Body of pancreas (tissue), 4 donors: Measurements from ENCODE around the gene TMEM151A. TPM values are rescaled to one million over a fixed set of nuclear protein-coding genes. Genes with fewer than 3 reads are reported as not detected.
A peak's percentile ranks its signal among the peaks of the same experiment; 100 is the strongest.

ENCODE experiments used
- ATAC-seq: fragments of 150-250 bp; one replicate; pipeline ENCODE4 v1.9.1; 2016
- DNase-seq, 4 donors: peaks; one replicate each; pipeline ENCODE4 v3.0.0-alpha.2; 2019
- H3K27ac ChIP-seq, 4 donors: fragments of 200-600 bp; sonication (generic); 1 replicate in 3 of 4; 2 replicates in 1 of 4; pipeline versions ENCODE4 v1.5.1 to v1.6.1; 2016 to 2019; ENCODE audit warnings: mild to moderate bottlenecking in 1 of 4, mixed read lengths in 1 of 4, moderate library complexity in 1 of 4
- H3K27me3 ChIP-seq, 2 donors: fragments of 200-600 bp; sonication (generic); one replicate each; pipeline ENCODE4 v1.6.0; 2016; ENCODE audit warnings: mild to moderate bottlenecking in 1 of 2
- H3K36me3 ChIP-seq, 2 donors: fragments of 200-600 bp; sonication (generic); replicated peaks in 1 of 2; 2 replicates each; pipeline ENCODE4 v1.5.1; 2016; ENCODE audit warnings: low read depth in 2 of 2; ENCODE audit not compliant: insufficient read depth in 1 of 2
- H3K4me1 ChIP-seq: fragments of 200-600 bp; sonication (generic); one replicate; pipeline ENCODE4 v1.6.0; 2016
- H3K4me3 ChIP-seq, 2 donors: fragments of 200-600 bp; sonication (generic); 1 replicate in 1 of 2; 2 replicates in 1 of 2; pipeline ENCODE4 v1.5.1; 2016 to 2019
- H3K9me3 ChIP-seq, 3 donors: fragments of 200-600 bp; sonication (generic); 1 replicate in 2 of 3; 2 replicates in 1 of 3; pipeline ENCODE4 v1.5.1; 2016
- POLR2A ChIP-seq, 3 donors: fragments of 450-650 bp; IDR thresholded peaks; one replicate each; pipeline ENCODE4 v1.6.1; 2016; ENCODE audit warnings: antibody characterized with exemption in 3 of 3, mild to moderate bottlenecking in 2 of 3
- WGBS, 2 donors: methylation state at CpG; one replicate each; pipeline ENCODE4 v1.1.5; 2017; 5-methylcytosine and 5-hydroxymethylcytosine counted together
- intact Hi-C: fragments of 100-400 bp; cut with DNase I; formaldehyde crosslinking; loops from one replicate; pipeline ENCODE4 v1.15.1; 2023
- total RNA-seq, 2 donors: library from RNA; depleted of rRNA; stranded (reverse); fragments of >200 nt; gene quantifications; one replicate each; pipeline ENCODE4 v1.1.0, GENCODE V29; 2016
- TF ChIP-seq, protein P1 (sequence below), 7 experiments: fragments of 450-650 bp in 4 of 7; fragments of 200-600 bp in 3 of 7; sonication (generic) in 3 of 7; IDR thresholded peaks; one replicate each; pipeline ENCODE4 v1.5.1; 2016 to 2019; ENCODE audit warnings: antibody characterized with exemption in 7 of 7

TMEM151A gene
- total RNA-seq, 2 donors from 2014 or later, result 1.6 to 2.1 TPM

DNA sequence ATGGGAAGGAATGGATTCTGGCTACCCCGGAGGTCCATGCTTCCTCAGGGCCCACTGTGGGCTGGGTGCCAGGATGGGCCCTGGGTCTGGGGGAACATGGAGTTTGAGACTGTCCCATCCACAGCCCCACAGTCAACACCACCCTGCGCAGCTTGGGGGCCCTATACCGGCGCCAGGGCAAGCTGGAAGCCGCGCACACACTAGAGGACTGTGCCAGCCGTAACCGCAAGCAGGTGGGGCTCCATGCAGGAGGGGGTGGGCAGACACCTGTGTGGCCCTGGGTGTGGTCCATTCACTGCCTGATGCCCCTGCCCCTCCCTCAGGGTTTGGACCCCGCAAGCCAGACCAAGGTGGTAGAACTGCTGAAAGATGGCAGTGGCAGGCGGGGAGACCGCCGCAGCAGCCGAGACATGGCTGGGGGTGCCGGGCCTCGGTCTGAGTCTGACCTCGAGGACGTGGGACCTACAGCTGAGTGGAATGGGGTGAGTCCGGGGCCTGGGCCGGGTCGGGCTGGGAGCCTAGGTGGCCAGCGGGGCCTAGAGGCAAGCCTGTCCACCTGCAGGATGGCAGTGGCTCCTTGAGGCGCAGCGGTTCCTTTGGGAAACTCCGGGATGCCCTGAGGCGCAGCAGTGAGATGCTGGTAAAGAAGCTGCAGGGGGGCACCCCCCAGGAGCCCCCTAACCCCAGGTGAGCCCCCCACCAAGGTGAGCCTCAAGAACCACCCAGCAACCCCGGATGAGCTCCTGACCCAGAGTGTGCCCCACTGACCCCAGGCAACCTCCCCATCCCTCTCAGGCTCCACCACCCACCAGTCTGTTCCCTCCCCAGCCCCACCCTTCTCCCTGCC, 25.9 kb upstream of the TMEM151A start:
- no peak for ATAC-seq
- intact Hi-C loops, result no loop called here
- 92 to 100% methylated on average over 4 to 26 of the region's 26 CpGs for WGBS, 2 donors
- no peaks in the 10 kb centered on the region for H3K9me3 ChIP-seq
- H3K36me3 ChIP-seq, result peaks cover 0 to 7% of the 10 kb centered on the region in 2 donors
- H3K4me1 ChIP-seq, result peaks cover 28% of the 10 kb centered on the region
- DNase-seq, result no peak
- H3K4me3 ChIP-seq, result no peak overlapping the region
- no peak for TF ChIP-seq POLR2A (IDR thresholded peaks at IDR 0.05)
- TF ChIP-seq, protein P1, sequence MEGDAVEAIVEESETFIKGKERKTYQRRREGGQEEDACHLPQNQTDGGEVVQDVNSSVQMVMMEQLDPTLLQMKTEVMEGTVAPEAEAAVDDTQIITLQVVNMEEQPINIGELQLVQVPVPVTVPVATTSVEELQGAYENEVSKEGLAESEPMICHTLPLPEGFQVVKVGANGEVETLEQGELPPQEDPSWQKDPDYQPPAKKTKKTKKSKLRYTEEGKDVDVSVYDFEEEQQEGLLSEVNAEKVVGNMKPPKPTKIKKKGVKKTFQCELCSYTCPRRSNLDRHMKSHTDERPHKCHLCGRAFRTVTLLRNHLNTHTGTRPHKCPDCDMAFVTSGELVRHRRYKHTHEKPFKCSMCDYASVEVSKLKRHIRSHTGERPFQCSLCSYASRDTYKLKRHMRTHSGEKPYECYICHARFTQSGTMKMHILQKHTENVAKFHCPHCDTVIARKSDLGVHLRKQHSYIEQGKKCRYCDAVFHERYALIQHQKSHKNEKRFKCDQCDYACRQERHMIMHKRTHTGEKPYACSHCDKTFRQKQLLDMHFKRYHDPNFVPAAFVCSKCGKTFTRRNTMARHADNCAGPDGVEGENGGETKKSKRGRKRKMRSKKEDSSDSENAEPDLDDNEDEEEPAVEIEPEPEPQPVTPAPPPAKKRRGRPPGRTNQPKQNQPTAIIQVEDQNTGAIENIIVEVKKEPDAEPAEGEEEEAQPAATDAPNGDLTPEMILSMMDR (IDR thresholded peaks at IDR 0.05), result no peak
- H3K27ac ChIP-seq, result no peak overlapping the region
- no peaks in the 10 kb centered on the region for H3K27me3 ChIP-seq

DNA sequence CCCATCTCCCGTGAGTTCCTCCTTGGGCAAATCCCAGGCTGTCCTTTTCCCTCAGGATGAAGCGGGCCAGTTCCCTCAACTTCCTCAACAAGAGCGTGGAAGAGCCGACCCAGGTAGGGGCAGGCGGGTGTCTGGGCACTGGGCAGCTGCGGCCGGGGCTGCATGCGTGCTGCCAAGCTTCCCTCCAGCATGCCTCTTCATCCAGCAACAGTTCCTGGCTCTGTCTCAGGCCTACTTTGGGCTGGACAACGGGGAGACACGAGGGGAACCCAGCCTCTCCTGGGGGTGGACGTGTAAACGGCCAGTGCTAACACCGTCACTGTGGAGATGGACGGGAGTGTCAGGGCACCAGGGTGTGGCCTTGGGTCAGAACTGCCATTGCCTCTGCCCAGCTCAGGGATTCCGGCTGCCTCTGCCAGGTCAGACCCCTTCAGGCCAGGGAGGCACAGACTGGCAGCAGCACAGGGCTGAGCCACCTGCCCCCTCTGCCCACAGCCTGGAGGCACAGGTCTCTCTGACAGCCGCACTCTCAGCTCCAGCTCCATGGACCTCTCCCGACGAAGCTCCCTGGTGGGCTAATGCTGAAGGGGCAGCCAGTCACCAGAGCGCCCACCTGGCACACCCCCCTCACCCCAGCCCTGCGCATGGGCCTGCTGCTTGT, 25.2 kb upstream of the TMEM151A start:
- H3K4me3 ChIP-seq, result no peak overlapping the region
- no peak for TF ChIP-seq POLR2A (IDR thresholded peaks at IDR 0.05)
- TF ChIP-seq, protein P1 (IDR thresholded peaks at IDR 0.05), result no peak
- no peaks in the 10 kb centered on the region for H3K27me3 ChIP-seq
- ATAC-seq, result no peak
- no peaks in the 10 kb centered on the region for H3K9me3 ChIP-seq
- H3K36me3 ChIP-seq, result peaks cover 0 to 7% of the 10 kb centered on the region in 2 donors
- intact Hi-C loops, result no loop called here
- peak overlapping the region in 1 of 4 donors; percentile 89 for H3K27ac ChIP-seq
- peaks cover 28% of the 10 kb centered on the region for H3K4me1 ChIP-seq
- WGBS, 2 donors, result 86 to 87% methylated on average over 15 to 20 of the region's 20 CpGs
- DNase-seq, result no peak

DNA sequence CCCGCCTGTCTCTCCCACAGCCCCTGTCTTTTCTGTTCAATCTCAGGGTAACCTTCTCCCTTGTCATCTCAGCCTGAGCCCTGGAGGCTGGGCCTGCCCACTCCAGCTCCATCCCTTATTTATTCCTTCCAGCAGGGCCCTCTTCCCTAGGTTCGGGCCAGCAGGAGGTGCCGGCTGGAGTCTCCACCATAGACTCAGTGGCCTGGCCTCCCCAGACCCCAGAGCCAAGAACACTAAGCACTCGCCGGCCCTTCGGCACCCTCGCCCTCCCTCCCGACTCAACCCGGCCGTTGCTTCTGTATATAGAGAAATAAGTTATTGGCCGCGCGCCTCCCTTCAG, 24.7 kb upstream of the TMEM151A start:
- Histone ChIP-seq H3K4me1 (peaks cover 28% of the 10 kb centered on the region), H3K27ac (peak overlapping the region; percentile 85 to 93 (median 90)), H3K9me3 (no peaks in the 10 kb centered on the region), H3K27me3 (no peaks in the 10 kb centered on the region), H3K36me3 (peaks cover 0 to 8% of the 10 kb centered on the region in 2 donors), H3K4me3 (peak overlapping the region in 1 of 2 donors; percentile 20)
- 33 to 34% methylated on average over 12 to 13 of the region's 13 CpGs for WGBS, 2 donors
- ATAC-seq (no peak), DNase-seq (no peak)
- no peak for TF ChIP-seq POLR2A (IDR thresholded peaks at IDR 0.05)
- TF ChIP-seq, protein P1 (IDR thresholded peaks at IDR 0.05), result no peak
- intact Hi-C loops, result no loop called here

DNA sequence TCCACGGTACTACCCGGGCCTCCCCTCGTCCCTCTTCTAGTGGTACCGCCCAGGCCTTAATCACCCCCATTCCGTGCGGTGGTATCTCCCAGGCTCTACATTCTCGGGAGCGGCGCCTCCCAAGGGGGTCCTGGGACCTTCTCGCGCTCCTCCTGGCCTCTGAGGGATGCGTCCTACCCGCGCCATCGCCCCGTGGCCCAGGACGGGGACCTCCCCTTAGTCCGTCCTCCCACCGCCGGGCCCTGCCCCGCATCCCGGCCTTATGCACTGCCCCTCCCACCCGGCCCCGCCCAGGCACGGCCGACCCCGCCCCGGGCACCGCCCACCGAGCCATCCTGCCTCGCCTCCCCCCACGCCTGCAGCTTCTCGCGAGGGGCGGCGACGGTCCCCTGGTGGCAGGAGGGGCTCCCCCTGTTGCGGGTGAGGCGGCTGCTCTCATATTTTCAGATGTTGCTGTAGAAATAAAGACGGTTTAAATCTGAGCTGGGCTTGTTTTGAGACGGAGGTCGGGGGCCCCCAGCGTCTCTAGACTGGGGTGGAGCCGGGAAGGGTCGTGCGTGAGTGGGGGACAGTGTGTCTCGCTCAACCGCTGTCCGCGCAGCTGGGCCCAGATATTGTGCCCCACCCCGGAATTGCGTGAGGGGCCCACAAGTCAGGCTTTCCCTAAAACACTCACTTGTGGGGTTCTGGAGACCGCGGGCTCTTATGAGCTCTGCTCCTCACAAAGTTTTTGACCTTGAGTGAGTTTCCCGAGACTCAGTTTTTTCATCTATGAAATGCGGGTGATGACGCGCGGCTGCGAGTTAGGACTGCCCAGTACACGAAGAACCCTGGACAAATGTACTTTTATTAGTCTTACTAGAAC, 24.1 kb upstream of the TMEM151A start:
- TF ChIP-seq, protein P1 (IDR thresholded peaks at IDR 0.05), result peak in 3 of 7 experiments; percentile 5 to 22 (median 22)
- peak; percentile 18 to 67 (median 42) for TF ChIP-seq POLR2A (IDR thresholded peaks at IDR 0.05)
- ATAC-seq (peak; percentile 75), DNase-seq (peak; percentile 80 to 86 (median 84))
- Histone ChIP-seq H3K27me3 (no peaks in the 10 kb centered on the region), H3K4me3 (peak overlapping the region; percentile 9 to 20), H3K4me1 (peaks cover 28% of the 10 kb centered on the region), H3K36me3 (peaks cover under 1 to 13% of the 10 kb centered on the region in 2 donors), H3K9me3 (no peaks in the 10 kb centered on the region), H3K27ac (peak overlapping the region; percentile 85 to 93 (median 90))
- intact Hi-C loops, result no loop called here
- 2 to 4% methylated on average over 27 to 61 of the region's 61 CpGs for WGBS, 2 donors
